GM12875 (cell line): ENCODE results near the gene SGCG.

Experiments
- H3K4me3 ChIP-seq: one replicate; pipeline ENCODE4 v1.5.1; 2011; ENCODE audit warnings: low read depth, low read length, control low read depth
- CTCF ChIP-seq: IDR thresholded peaks from 2 replicates; pipeline ENCODE4 v1.5.1; 2011; ENCODE audit warnings: low read depth, mild to moderate bottlenecking, control low read depth, inconsistent platforms, low read length, moderate library complexity, borderline replicate concordance; ENCODE audit not compliant: insufficient read depth

Gene SGCG

GRCh38 chr13:23323946-23324709 lies 143.3 kb downstream of the SGCG start:
- no peak overlapping the region for H3K4me3 ChIP-seq
- no peak for TF ChIP-seq CTCF

GRCh38 chr13:23325191-23325590 lies 144.4 kb downstream of the SGCG start:
- no peak overlapping the region for H3K4me3 ChIP-seq
- TF ChIP-seq CTCF: no peak

GRCh38 chr13:23330356-23330755 lies 149.6 kb downstream of the SGCG start:
- no peak for TF ChIP-seq CTCF
- no peak overlapping the region for H3K4me3 ChIP-seq

GRCh38 chr13:23339225-23339624 lies 158.4 kb downstream of the SGCG start:
- no peak overlapping the region for H3K4me3 ChIP-seq
- TF ChIP-seq CTCF: no peak

GRCh38 chr13:23344931-23345595 lies 164.3 kb downstream of the SGCG start:
- no peak for TF ChIP-seq CTCF
- H3K4me3 ChIP-seq: no peak overlapping the region

GRCh38 chr13:23347601-23348000 lies 166.8 kb downstream of the SGCG start:
- no peak for TF ChIP-seq CTCF
- no peak overlapping the region for H3K4me3 ChIP-seq
